NCI-H446 (cell line): ENCODE results near the gene S100P.

Experiments
- DNase-seq, 2 experiments: peaks; one replicate each; lab custom pipeline; 2025; lab: John Stamatoyannopoulos, UW

S100P gene

DNA sequence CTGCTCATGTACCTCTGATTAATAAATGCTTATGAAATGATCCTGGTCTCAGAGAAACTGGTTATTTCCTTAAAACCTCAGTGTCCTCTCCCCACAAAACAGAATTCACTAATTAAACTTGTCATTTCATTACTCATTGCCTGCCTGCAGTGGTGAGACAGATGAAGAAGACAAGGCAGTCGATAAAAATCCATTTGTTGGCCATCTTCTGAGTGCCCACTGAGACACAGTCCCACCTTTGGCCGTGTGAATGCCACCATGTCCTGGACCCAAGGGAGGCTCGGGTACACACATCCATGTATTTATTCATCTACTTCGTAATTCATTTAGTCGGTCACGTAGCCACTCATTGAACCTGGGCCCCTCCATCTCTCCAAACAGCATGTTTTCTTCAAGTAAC is 3.5 kb downstream of the S100P start:
- no peak for DNase-seq

DNA sequence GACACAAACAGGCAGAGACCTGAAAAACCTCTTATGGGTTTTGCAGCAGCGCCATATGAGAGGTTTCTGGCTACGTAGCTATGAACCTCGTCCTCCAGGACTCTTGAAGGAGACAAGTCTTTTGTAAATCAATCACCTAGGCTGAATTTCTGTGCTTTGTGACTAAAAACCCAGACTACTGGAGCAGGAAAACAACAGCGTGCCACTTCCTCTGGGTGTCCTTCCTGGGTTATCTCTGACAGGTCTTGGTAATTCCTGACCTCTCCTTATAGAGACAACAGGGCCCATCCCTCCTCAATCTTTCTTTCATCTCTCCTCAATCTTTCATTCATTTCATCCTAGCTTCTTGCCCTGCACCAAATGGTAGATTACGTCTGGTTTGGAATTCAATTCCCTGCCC is 5.7 kb downstream of the S100P start:
- DNase-seq: no peak

- DNase-seq: no peak
These were observed 6.2 kb downstream of the S100P start for GRCh38 chr4:6699903-6700302.

DNA sequence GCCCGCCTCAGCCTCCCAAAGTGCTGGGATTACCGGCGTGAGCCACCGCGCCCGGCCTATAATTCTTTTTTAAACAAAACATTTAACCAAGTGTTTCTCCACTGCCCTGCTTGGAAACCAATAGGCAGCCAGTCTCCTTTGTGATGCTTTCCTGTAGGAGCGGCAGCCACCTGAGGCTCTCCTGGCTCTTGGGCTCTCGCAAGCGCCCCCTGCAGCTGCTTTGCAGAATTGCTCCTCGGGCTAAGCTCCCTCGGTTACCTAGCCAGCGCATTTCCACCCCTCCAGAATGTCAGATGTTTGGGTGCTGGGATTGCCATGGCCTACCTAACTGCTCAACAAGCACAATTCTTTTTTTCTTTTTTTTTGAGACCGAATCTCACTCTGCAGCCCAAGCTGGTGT is 7.7 kb downstream of the S100P start:
- DNase-seq: no peak

DNA sequence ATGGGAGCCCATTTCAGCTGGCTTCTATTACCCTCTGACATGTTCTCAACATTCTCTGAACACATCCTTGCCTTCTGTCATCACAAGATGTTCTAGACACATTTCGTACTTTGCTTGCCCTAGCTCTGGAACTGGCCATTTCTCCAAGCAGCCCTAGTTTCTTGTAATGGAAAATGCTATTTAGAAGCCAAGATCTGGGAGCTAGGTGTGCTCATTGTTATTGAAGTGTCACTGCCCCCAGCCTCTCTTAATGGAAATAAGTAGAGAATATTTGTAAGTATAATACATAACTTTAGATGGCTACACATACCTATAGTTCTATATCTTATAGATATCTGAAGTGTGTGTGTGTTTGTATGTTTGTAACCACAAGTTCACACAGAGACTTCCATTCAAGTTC is 9.1 kb downstream of the S100P start:
- DNase-seq: no peak

- no peak for DNase-seq
These were observed 10.1 kb downstream of the S100P start for GRCh38 chr4:6703786-6704185.

GRCh38 chr4:6705646-6706045 is 12.0 kb downstream of the S100P start:
- no peak for DNase-seq

DNA sequence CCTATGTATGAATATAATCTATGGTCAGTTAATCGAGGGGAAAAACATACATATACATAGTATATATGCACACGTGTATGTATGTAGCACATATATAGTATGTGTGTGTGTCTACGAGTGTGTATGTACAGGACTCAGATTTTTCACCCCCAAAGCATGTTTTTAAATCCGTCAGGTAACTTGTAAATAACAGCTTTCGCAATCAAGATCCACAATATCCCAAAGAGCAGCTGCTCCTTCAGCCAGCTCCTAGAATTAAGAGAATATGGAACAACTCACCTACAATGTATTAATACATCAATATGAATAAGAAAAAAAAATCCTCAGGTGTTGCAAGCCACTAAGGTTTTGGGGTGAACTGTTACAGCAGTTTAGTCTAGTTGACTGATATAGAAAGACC is 12.5 kb downstream of the S100P start:
- DNase-seq: no peak

- DNase-seq: peak; percentile 77 to 93
These were observed 15.8 kb downstream of the S100P start, which contains the start of gene MRFAP1L1 for GRCh38 chr4:6709230-6710114. MRFAP1L1 (minus strand) TSS chr4:6709865; CDS start chr4:6709629, 236 bp downstream.

GRCh38 chr4:6710282-6710681 is 16.6 kb downstream of the S100P start:
- no peak for DNase-seq

GRCh38 chr4:6710996-6711395 is 17.3 kb downstream of the S100P start:
- DNase-seq: no peak

GRCh38 chr4:6714954-6715353 is 21.3 kb downstream of the S100P start:
- no peak for DNase-seq

- no peak for DNase-seq
These were observed 22.0 kb downstream of the S100P start for GRCh38 chr4:6715704-6716017.

DNA sequence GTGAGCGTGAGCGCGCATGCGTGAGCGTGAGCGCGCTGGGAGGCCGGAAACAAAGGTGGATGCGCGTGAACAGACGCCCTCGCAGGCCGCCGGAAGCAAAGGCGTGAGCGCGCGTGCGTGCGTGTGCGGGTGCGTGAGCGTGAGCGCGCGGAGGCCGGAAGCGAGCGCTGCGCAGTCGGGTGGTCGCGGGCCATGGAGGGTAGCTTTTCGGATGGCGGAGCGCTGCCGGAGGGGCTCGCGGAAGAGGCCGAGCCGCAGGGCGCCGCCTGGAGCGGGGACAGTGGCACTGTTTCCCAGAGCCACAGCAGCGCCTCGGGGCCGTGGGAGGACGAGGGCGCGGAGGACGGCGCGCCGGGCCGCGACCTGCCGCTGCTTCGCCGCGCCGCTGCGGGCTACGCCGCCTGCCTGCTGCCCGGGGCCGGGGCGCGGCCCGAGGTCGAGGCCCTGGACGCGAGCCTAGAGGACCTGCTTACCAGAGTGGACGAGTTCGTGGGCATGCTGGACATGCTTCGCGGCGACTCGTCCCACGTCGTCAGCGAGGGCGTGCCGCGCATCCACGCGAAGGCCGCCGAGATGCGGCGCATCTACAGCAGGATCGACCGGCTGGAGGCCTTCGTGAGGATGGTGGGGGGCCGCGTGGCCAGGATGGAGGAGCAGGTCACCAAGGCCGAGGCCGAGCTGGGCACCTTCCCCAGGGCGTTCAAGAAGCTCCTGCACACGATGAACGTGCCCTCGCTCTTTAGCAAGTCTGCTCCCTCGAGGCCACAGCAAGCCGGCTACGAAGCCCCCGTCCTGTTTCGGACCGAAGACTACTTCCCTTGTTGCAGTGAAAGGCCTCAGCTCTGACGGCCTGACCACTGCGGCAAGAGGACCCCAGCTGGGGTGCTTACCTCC is 22.6 kb downstream of the S100P start, which contains the start of gene BLOC1S4:
Gene BLOC1S4 (plus strand): TSS at position 157 of the 894 bp plus-strand sequence. CDS start 36 bp downstream, at position 193.
- DNase-seq: peak; percentile 76 to 92

GRCh38 chr4:6716958-6717655 is 23.4 kb downstream of the S100P start:
- DNase-seq: no peak

- no peak for DNase-seq
These were observed 25.4 kb downstream of the S100P start for GRCh38 chr4:6718932-6719610.

GRCh38 chr4:6719611-6720179 is 26.0 kb downstream of the S100P start:
- DNase-seq: no peak

GRCh38 chr4:6720202-6720699 is 26.6 kb downstream of the S100P start:
- DNase-seq: peak in 1 of 2 experiments; percentile 66

DNA sequence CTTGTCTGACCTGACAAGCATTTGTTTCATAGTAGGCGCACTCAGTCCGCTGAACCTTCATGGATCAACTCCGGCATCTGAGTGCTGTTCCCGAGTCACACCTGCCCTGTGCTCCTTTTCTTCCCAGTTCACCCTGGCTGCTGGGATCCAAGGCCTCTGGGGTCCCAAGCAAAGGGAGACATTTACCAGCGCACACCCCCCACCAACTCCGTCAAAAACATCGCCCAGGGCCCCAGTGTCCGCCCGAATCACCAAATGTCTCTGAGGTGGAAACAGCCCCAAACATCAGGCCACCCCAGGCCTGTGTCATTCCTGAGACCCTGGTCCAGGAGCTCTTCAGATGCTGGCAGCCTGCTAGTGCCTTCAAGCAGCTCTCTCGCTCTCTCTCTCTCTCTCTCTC is 27.4 kb downstream of the S100P start:
- no peak for DNase-seq

DNA sequence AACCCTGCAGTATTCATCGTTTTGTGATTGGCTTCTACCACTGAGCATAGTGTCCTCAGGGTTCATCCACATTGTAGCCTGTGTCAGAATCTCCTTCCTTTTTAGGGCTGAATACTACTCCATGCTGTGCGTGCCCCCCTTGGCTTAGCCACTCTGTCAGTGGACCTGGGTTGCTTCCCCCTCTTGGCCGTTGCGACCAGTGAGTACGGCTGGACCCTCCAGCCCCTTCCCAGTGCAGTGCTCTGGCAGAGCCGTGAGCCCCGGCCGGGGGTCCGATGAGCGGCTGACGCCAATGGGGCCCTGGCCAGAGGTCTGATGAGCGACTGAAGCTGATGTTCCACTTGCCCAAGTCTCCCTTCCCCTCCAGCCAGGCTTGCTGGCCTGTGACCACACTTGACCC is 29.2 kb downstream of the S100P start:
- DNase-seq: no peak

- DNase-seq: no peak
These were observed 30.2 kb downstream of the S100P start for GRCh38 chr4:6723851-6724250.
